WTC11 (cell line): Measurements from ENCODE around the gene SEC23IP. TPM values are rescaled to one million over a fixed set of nuclear protein-coding genes. Genes with fewer than 3 reads are reported as not detected.

Experiments
- ATAC-seq: fragments of 200-7000 bp; cut with Tn5 transposase; 2 replicates; pipeline ENCODE4 v1.10.0; 2021; ENCODE audit warnings: mild to moderate bottlenecking, moderate library complexity
- CTCF ChIA-PET: fragments of 300-600 bp; sonication (Branson Sonifier 250); formaldehyde crosslinking; loops from one replicate; lab custom pipeline; 2021; ENCODE audit warnings: antibody characterized with exemption; lab: Charles Lee
- POLR2A ChIA-PET: fragments of 350-600 bp; sonication (Branson Sonifier 250); formaldehyde crosslinking; loops from one replicate; lab custom pipeline; 2021; ENCODE audit warnings: antibody characterized with exemption; lab: Charles Lee
- DNase-seq: peaks from one replicate; pipeline ENCODE4 v3.0.0; 2021; ENCODE audit warnings: low spot score
- H3K27ac Mint-ChIP-seq: 2 replicates; pipeline ENCODE4 v1.8.0; 2021; ENCODE audit warnings: mixed read lengths
- H3K27me3 Mint-ChIP-seq: 2 replicates; pipeline ENCODE4 v1.8.0; 2021; ENCODE audit warnings: low read depth, mild to moderate bottlenecking, moderate library complexity, mixed read lengths
- H3K36me3 Mint-ChIP-seq: 2 replicates; pipeline ENCODE4 v1.8.0; 2021; ENCODE audit warnings: mixed read lengths
- H3K4me1 Mint-ChIP-seq: 2 replicates; pipeline ENCODE4 v1.8.0; 2022; ENCODE audit warnings: mixed read lengths
- H3K4me3 Mint-ChIP-seq: 2 replicates; pipeline ENCODE4 v1.8.0; 2021; ENCODE audit warnings: mild to moderate bottlenecking, moderate library complexity, mixed read lengths
- H3K9me3 Mint-ChIP-seq: 2 replicates; pipeline ENCODE4 v1.8.0; 2021; ENCODE audit warnings: mixed read lengths
- AR ChIP-seq: fragments of 250-450 bp; sonication (Bioruptor Pico); IDR thresholded peaks from 2 replicates; pipeline ENCODE4 v1.9.0; 2021; ENCODE audit warnings: mild to moderate bottlenecking
- CREB1 ChIP-seq: sonication (generic); formaldehyde crosslinking; IDR thresholded peaks from 2 replicates; pipeline ENCODE4 v1.8.0; 2023; ENCODE audit warnings: mild to moderate bottlenecking, missing genetic modification reagents
- ELF4 ChIP-seq: sonication (generic); formaldehyde crosslinking; IDR thresholded peaks from 2 replicates; pipeline ENCODE4 v1.8.1; 2022; ENCODE audit warnings: low read depth, mild to moderate bottlenecking, moderate library complexity, missing genetic modification reagents
- IRF2 ChIP-seq: sonication (generic); formaldehyde crosslinking; IDR thresholded peaks from 2 replicates; pipeline ENCODE4 v1.8.0; 2022; ENCODE audit warnings: low read depth, missing genetic modification reagents, borderline replicate concordance
- KAT7 ChIP-seq: sonication (generic); formaldehyde crosslinking; IDR thresholded peaks from 2 replicates; pipeline ENCODE4 v1.8.1; 2023; ENCODE audit warnings: missing genetic modification reagents, mild to moderate bottlenecking, borderline replicate concordance
- PRDM15 ChIP-seq: sonication (generic); formaldehyde crosslinking; IDR thresholded peaks from 2 replicates; pipeline ENCODE4 v1.8.0; 2022; ENCODE audit warnings: missing genetic modification reagents
- SOX15 ChIP-seq: fragments of 250-450 bp; sonication (Bioruptor Pico); IDR thresholded peaks from 2 replicates; pipeline ENCODE4 v1.9.0; 2021; ENCODE audit warnings: mild to moderate bottlenecking
- STAT6 ChIP-seq: sonication (generic); formaldehyde crosslinking; conservative IDR thresholded peaks from 2 replicates; pipeline ENCODE4 v1.8.1; 2023; ENCODE audit warnings: mild to moderate bottlenecking, low read depth, missing genetic modification reagents, moderate library complexity
- TEAD4 ChIP-seq: sonication (generic); formaldehyde crosslinking; IDR thresholded peaks from 2 replicates; pipeline ENCODE4 v1.8.0; 2022; ENCODE audit warnings: mild to moderate bottlenecking, missing genetic modification reagents
- ZBTB21 ChIP-seq: sonication (generic); formaldehyde crosslinking; IDR thresholded peaks from 2 replicates; pipeline ENCODE4 v1.8.1; 2023; ENCODE audit warnings: mild to moderate bottlenecking, missing genetic modification reagents, borderline replicate concordance
- total RNA-seq: library from RNA; stranded (reverse); gene quantifications from 3 replicates; pipeline ENCODE4 v1.2.3, GENCODE V29; 2021
- TF ChIP-seq, protein P1 (sequence below): sonication (generic); formaldehyde crosslinking; IDR thresholded peaks from 2 replicates; pipeline ENCODE4 v1.8.1; 2023; ENCODE audit warnings: mild to moderate bottlenecking, missing genetic modification reagents, borderline replicate concordance

The SEC23IP gene
- total RNA-seq, 1 experiment from 2014 or later, result 82.3 TPM

- TF ChIP-seq, protein P1, sequence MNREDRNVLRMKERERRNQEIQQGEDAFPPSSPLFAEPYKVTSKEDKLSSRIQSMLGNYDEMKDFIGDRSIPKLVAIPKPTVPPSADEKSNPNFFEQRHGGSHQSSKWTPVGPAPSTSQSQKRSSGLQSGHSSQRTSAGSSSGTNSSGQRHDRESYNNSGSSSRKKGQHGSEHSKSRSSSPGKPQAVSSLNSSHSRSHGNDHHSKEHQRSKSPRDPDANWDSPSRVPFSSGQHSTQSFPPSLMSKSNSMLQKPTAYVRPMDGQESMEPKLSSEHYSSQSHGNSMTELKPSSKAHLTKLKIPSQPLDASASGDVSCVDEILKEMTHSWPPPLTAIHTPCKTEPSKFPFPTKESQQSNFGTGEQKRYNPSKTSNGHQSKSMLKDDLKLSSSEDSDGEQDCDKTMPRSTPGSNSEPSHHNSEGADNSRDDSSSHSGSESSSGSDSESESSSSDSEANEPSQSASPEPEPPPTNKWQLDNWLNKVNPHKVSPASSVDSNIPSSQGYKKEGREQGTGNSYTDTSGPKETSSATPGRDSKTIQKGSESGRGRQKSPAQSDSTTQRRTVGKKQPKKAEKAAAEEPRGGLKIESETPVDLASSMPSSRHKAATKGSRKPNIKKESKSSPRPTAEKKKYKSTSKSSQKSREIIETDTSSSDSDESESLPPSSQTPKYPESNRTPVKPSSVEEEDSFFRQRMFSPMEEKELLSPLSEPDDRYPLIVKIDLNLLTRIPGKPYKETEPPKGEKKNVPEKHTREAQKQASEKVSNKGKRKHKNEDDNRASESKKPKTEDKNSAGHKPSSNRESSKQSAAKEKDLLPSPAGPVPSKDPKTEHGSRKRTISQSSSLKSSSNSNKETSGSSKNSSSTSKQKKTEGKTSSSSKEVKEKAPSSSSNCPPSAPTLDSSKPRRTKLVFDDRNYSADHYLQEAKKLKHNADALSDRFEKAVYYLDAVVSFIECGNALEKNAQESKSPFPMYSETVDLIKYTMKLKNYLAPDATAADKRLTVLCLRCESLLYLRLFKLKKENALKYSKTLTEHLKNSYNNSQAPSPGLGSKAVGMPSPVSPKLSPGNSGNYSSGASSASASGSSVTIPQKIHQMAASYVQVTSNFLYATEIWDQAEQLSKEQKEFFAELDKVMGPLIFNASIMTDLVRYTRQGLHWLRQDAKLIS (CRISPR knock-in tag), result no peak
- TF ChIP-seq CREB1 (CRISPR knock-in tag), result no peak
- no peak for TF ChIP-seq IRF2 (CRISPR knock-in tag)
- no peak for TF ChIP-seq AR (CRISPR knock-in tag)
- no peak for TF ChIP-seq SOX15
- no peak for TF ChIP-seq PRDM15 (CRISPR knock-in tag)
- TF ChIP-seq KAT7, result no peak
- TF ChIP-seq ZBTB21, result no peak
Measured at GRCh38 chr10:119860866-119861607, 31.5 kb upstream of the SEC23IP start (continued).

GRCh38 chr10:119862524-119862923 lies 30.0 kb upstream of the SEC23IP start:
- peaks cover 34% of the 10 kb centered on the region for H3K36me3 Mint-ChIP-seq
- peaks cover 13% of the 10 kb centered on the region for H3K9me3 Mint-ChIP-seq
- H3K27ac Mint-ChIP-seq, result no peak overlapping the region
- no peak for DNase-seq
- no peak overlapping the region for H3K4me3 Mint-ChIP-seq
- no peak for ATAC-seq
- TF ChIP-seq ELF4 (CRISPR knock-in tag), result no peak
- TF ChIP-seq TEAD4, result no peak
- TF ChIP-seq IRF2 (CRISPR knock-in tag), result no peak
- TF ChIP-seq STAT6 (CRISPR knock-in tag), result no peak
- ChIA-PET POLR2A (interaction anchor here (1.0 kb wide), 1 partner anchor 9 kb away, joined by 4 read pairs; no protein-coding TSS in a partner anchor), CTCF (interaction anchor here (0.7 to 2.7 kb wide), 3 partner anchors 10 to 260 kb away, joined by 3 to 10 read pairs (median 7); partner anchors contain the start of gene MCMBP)
- no peaks in the 10 kb centered on the region for H3K27me3 Mint-ChIP-seq
- peaks cover 29% of the 10 kb centered on the region for H3K4me1 Mint-ChIP-seq
